ENCODE data around the gene TNIK.

- TF ChIP-seq CTCF (IDR thresholded peaks at IDR 0.05) (no peak), POLR2AphosphoS5 (IDR thresholded peaks at IDR 0.05) (no peak)
These were observed 232.0 kb downstream of the TNIK start for GRCh38 chr3:171228240-171228639.

Measured in breast epithelium (tissue), 3 donors.